ENCODE results near the gene ICAM3.

DNA sequence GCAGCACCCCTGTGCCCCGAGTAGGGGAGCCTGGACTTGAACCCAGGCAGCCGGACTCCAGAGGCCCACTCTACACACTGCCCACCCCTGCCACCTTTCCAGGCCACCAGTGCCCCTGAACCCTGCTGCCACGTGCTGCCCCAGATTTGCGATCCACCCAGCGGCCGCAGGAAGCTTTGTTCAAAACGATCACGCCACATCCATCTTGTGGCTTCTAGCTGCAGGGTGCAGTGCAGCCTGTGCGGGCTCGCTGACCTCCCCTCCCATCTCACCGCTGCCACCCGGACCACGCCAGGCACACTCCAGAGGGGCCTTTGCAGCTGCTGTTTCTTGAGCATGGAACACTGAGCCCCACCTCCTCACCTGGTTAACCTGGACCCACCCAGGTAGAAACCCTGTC lies 9.9 kb downstream of the ICAM3 start:
- TF ChIP-seq, protein P1, sequence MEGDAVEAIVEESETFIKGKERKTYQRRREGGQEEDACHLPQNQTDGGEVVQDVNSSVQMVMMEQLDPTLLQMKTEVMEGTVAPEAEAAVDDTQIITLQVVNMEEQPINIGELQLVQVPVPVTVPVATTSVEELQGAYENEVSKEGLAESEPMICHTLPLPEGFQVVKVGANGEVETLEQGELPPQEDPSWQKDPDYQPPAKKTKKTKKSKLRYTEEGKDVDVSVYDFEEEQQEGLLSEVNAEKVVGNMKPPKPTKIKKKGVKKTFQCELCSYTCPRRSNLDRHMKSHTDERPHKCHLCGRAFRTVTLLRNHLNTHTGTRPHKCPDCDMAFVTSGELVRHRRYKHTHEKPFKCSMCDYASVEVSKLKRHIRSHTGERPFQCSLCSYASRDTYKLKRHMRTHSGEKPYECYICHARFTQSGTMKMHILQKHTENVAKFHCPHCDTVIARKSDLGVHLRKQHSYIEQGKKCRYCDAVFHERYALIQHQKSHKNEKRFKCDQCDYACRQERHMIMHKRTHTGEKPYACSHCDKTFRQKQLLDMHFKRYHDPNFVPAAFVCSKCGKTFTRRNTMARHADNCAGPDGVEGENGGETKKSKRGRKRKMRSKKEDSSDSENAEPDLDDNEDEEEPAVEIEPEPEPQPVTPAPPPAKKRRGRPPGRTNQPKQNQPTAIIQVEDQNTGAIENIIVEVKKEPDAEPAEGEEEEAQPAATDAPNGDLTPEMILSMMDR (conservative IDR thresholded peaks at IDR 0.05 in 1 of 2, IDR thresholded peaks at IDR 0.05 in 1 of 2; ENCODE audit: extremely low read depth in 1 of 2, insufficient read depth in 1 of 2, low read depth in 1 of 2, low read length in 2 of 2) = no peak
- no peak for TF ChIP-seq EZH2 (IDR thresholded peaks at IDR 0.05; ENCODE audit: borderline replicate concordance, low read length)

All from mammary epithelial cell (primary cell).